ENCODE results near the gene MTTP.

The MTTP gene

GRCh38 chr4:99593781-99594641 lies 19.4 kb downstream of the MTTP start:
- DNase-seq, result no peak

- no peak for DNase-seq
Measured at GRCh38 chr4:99594818-99595217, 20.2 kb downstream of the MTTP start.

- no peak for DNase-seq
Measured at GRCh38 chr4:99606716-99607115, 32.1 kb downstream of the MTTP start.

GRCh38 chr4:99608417-99608816 lies 33.8 kb downstream of the MTTP start:
- DNase-seq, result no peak

- DNase-seq, result no peak
Measured at GRCh38 chr4:99610605-99611175, 36.1 kb downstream of the MTTP start.

- no peak for DNase-seq
Measured at GRCh38 chr4:99612281-99612680, 37.7 kb downstream of the MTTP start.

GRCh38 chr4:99612704-99613103 lies 38.1 kb downstream of the MTTP start:
- DNase-seq, result no peak

DNA sequence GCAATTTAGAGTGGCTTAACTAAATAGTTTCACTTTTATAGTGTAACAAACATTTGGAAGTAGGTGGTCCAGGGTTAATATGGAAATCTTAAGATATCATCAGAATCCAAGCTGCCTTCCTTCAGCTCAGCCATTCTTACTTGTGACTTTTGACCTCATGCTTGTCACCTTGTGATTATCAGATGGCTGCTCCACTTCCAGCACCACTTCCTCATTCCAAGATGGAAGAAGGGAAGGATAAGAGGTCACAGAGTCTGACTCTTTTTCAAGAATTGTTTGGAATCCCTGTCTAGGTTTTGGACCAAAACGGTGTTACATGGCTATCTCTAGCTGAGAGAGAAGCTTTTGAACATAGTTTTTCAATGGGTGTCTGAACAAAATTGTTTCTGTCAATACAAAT lies 39.9 kb downstream of the MTTP start:
- no peak for DNase-seq

DNA sequence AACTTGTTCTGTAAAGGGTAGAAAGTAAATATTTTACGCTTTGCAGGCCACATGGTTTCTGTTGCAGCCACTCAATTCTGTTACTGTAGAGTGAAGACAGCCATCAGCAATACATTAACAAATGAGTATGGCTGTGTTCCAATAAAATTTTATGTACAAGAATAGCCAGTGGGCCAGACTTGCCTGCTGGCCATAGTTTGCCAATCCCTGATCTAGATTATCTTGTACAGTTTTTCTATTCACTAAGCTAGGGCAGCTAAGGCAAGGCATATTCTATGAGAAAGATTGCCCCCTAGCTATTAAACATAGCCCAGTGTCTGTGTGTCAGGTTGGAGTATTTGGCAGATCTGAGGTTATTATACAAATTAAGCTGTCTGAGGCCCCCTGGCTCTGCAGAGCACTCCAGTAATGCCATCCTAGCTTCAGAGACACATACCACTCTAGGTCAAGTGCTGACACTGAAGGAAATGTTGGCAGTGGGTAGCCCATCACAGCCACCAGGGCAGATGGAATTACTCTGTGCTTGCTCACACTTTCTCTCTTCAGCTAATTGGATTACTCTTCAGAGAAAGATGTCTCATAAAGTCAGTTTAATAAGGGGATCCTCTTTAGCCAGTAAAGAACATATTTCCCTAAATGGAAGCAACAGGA lies 40.7 kb downstream of the MTTP start:
- no peak for DNase-seq

GRCh38 chr4:99617374-99617773 lies 42.8 kb downstream of the MTTP start:
- no peak for DNase-seq

GRCh38 chr4:99622341-99622740 lies 47.7 kb downstream of the MTTP start:
- DNase-seq, result no peak

GRCh38 chr4:99624141-99624719 lies 49.6 kb downstream of the MTTP start:
- DNase-seq, result no peak

DNA sequence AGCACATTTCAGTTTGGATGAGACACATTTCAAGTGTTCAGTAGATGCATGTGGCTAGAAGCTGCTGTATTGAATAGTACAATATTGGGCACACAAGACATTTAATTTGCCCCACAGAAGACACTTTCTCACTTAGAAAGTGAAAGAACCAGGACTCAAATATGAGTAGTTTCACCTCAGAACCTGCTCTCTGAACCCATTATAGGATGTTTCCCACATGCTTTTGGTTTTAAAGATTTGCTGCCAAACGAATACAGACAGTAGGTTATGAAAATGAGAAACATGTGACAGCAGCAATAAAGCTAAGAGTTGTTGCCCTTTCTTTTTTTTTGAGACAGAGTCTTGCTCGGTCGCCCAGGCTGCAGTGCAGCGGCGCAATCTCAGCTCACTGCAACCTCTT lies 50.7 kb downstream of the MTTP start:
- DNase-seq, result no peak

DNA sequence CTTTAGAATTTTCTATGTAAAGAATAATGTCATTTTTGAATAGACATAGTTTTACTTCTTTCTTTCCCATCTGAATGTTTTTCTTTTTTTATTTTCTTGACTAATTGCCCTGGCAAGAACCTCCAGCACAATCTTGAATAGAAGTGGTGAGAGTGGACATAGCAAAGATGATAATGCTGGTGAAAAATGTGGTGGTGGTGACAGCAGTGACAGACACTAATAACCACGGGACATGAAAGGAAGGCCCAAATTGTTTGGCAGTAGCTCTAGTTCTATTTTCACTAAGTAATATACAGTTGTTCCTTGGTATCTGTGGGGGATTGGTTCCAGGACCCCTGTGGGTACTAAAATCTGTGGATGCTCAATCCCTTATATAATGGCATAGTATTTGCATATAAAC lies 53.4 kb downstream of the MTTP start:
- no peak for DNase-seq

DNA sequence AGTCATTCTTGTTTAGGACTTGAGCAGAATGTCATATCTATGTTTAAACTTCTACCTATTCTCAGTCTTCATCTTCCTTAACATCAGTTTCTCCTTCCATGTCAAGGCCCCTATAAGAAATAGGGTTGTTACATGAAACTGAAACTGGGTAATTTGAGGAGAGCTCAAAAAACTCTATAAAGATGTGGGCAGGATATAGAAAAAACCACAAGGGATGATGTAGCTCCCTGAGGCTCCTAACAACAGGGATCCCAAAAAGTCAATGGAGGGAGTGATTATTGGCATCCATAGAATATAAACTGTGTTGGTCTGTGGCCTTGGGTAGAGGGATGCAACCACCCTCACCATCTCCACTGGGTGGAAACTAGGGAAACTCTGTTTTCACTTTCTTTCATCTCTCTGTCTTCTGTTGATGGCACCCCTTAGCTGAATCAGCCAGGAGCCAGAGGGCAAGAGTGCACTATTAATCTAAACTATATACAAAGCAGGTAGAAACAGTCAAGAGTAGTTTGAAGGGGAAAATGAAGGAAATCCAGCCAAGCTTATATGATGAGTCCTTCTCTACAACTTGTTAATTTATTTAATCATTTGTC lies 55.4 kb downstream of the MTTP start:
- DNase-seq, result no peak

DNA sequence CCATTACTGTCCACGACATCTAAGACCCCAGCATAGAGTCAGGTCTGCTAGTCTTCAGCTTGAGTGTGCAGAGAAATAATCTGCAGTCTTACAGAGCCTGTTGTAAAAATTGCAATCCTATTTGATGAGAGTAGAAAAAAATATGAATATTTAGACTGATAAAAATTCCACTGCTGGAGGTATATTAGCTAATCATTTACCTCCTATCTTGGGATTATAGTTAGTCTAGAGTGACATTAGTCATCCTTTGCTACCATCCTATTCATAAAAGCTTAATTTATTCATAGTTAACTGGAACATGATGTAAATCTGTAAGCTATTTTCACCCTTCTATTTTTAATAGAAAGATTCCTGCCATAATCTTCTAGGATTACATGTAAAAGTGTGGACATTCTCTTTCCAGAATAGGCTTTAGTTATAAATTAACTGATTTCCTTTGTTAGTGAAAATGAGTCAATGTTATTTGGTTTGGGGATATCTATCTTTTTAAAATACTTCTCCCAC lies 56.3 kb downstream of the MTTP start:
- no peak for DNase-seq

GRCh38 chr4:99633772-99634171 lies 59.1 kb downstream of the MTTP start:
- DNase-seq, result no peak

- no peak for DNase-seq
Measured at GRCh38 chr4:99634742-99635360, 60.2 kb downstream of the MTTP start.

GRCh38 chr4:99635601-99636000 lies 61.0 kb downstream of the MTTP start:
- DNase-seq, result no peak

DNA sequence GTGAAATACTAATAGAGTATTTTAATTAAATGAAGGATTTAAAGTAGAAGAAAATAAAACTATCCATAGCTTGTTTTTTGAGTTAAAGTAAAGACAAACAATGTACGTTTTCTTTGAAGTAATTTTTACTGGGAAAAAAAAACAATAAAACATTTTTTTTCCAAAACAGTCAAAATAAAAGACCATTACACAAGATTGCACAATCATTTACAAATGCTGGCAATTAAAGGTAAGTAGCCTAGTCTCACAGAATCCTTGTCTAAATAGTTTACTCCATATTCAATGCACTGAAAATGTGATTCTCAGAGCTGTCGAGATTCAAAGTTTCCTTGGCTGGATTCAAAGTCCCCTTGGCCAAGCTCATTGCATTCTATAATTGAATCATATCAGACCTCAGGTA lies 61.8 kb downstream of the MTTP start:
- no peak for DNase-seq

GRCh38 chr4:99637174-99637573 lies 62.5 kb downstream of the MTTP start:
- DNase-seq, result no peak

DNA sequence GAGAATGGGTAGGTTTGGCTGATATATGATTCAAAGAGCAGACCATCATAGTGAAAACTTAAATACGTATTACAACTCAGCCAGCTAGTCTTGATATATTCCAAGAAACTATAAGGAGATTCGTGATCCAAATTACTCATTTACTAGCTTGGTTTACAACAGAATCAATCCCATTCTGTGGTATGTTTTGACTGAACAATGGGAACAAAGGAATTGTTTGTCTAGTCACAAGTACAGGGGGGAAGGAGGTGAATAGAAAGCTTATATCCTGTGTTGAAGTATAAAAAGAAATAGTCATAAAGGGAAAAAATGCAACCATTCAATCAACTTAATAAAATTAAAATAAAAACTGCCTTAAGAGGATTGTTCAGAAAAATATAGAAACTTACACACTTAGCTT lies 66.1 kb downstream of the MTTP start:
- DNase-seq, result no peak
